DND-41 (cell line): ENCODE measurements around the gene SCPEP1.

Experiments
- CTCF ChIP-seq: IDR thresholded peaks from 2 replicates; pipeline ENCODE4 v1.5.1; 2012; ENCODE audit warnings: borderline replicate concordance, low read length, moderate library complexity, mild to moderate bottlenecking; ENCODE audit not compliant: poor library complexity, severe bottlenecking; ENCODE audit errors: extremely low read depth
- EZH2 ChIP-seq: IDR thresholded peaks from 3 replicates; pipeline ENCODE4 v1.6.1; 2012; ENCODE audit warnings: borderline replicate concordance, low read depth, mild to moderate bottlenecking, moderate library complexity, low read length, inconsistent platforms; ENCODE audit not compliant: severe bottlenecking

GRCh38 chr17:57001541-57001940 lies 23.6 kb downstream of the SCPEP1 start:
- TF ChIP-seq CTCF (no peak), EZH2 (no peak)
